VCaP (cell line): ENCODE results near the gene TMEM106B.

Experiments used
- H3K27ac ChIP-seq: fragments of 450-650 bp; 2 replicates; pipeline ENCODE4 v1.5.1; 2017
- TF ChIP-seq, protein P1 (sequence below): fragments of 450-650 bp; conservative IDR thresholded peaks from 2 replicates; pipeline ENCODE4 v1.5.1; 2017; ENCODE audit warnings: mild to moderate bottlenecking, moderate library complexity

Gene TMEM106B

DNA sequence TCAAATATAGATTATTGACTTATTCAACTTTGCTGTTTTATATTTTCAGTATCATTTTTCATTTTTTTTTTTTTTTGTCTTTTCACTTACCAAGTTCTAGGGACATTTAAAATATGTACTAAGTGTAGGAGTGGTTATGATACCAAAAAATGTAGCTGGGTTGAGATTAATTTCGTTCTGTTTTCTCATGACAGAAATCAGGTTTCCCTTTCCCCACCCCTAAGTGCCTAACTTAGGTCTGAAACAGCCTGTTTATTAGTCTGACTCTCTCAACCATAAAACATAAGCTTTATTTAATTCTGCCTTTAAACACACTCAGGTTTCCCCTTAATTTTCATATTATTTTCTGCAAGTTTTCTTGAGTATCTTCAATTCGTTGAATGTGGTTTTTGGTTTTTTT is 22.1 kb downstream of the TMEM106B start:
- H3K27ac ChIP-seq, result no peak overlapping the region
- TF ChIP-seq, protein P1, sequence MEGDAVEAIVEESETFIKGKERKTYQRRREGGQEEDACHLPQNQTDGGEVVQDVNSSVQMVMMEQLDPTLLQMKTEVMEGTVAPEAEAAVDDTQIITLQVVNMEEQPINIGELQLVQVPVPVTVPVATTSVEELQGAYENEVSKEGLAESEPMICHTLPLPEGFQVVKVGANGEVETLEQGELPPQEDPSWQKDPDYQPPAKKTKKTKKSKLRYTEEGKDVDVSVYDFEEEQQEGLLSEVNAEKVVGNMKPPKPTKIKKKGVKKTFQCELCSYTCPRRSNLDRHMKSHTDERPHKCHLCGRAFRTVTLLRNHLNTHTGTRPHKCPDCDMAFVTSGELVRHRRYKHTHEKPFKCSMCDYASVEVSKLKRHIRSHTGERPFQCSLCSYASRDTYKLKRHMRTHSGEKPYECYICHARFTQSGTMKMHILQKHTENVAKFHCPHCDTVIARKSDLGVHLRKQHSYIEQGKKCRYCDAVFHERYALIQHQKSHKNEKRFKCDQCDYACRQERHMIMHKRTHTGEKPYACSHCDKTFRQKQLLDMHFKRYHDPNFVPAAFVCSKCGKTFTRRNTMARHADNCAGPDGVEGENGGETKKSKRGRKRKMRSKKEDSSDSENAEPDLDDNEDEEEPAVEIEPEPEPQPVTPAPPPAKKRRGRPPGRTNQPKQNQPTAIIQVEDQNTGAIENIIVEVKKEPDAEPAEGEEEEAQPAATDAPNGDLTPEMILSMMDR, result no peak

DNA sequence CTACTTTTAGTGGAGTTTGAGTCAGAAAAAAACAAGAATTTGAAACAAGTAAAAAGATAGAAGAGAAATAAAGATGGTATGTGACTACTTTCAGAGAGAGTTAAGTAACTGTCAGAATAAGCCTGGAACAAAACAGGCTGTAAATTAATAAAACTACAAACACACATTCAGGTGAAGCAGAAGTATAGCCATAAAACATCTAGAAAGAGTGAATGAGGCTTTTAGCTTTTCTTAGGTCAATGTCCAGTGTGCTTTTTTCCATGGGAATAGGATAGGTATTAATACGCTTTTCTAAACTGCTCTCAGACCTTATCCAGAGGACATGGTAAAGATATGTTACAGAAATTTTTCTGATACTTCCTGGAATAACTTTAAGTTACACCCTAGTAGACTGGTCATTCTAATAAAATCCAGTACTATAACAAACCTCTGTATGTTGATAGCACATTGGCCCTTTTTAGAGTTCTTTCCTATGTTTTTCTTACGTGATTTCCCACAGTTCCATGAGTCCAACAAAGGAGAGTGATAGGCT is 23.3 kb downstream of the TMEM106B start:
- TF ChIP-seq, protein P1, result no peak
- no peak overlapping the region for H3K27ac ChIP-seq

DNA sequence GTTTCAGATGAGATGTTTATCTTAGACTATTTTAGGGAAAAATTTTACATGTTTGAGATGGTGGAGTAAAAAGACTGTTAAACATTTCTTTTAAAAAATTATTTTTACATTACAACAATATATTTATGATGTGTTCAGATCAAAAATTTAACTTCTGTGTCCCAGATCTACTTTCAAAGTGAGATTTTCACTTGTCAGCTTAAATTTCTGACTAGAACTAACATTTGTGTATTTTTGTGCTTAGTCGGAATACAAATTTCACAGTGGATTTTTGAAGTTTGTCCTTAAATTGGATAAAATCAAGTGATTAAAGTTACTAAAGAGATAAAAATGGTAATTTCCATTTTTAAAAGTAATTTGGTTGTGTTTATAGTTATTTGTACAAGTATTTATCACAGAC is 24.9 kb downstream of the TMEM106B start:
- H3K27ac ChIP-seq, result no peak overlapping the region
- TF ChIP-seq, protein P1, result no peak

DNA sequence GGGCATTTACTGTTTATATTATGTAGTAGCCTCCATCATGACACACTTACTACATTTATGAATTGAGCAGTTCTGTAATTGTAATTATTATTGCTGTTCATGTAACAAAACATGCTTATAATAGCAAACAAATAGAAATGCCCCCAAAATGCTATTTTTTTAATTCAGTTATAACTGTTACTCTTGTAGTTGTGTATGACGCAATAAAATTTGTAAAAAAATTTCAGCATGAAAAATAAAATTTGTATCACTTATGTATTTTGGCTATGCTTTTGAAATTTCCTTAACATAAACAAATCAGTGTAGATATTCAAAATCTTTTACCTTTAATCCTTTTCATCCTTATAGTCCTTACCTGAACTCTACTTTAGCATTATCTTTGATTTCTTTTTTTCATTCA is 25.9 kb downstream of the TMEM106B start:
- H3K27ac ChIP-seq, result no peak overlapping the region
- TF ChIP-seq, protein P1, result no peak

DNA sequence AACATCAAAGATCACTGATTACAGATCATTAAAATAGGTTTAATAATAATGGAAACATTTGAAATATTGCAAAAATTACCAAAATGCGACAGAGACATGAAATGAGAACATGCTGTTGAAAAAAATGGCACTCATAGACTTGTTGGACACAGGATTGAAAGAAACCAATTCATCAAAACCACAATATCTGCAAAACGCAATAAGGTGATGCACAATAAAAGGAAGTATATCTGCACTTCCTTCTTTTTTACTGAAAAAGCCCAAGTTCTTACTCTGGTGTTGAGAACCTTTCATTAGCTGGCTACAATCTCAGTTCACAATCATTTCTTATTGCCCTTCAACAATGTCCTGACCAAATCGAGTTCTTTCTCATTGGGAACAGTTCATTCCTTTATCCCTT is 28.7 kb downstream of the TMEM106B start:
- TF ChIP-seq, protein P1, result no peak
- no peak overlapping the region for H3K27ac ChIP-seq

DNA sequence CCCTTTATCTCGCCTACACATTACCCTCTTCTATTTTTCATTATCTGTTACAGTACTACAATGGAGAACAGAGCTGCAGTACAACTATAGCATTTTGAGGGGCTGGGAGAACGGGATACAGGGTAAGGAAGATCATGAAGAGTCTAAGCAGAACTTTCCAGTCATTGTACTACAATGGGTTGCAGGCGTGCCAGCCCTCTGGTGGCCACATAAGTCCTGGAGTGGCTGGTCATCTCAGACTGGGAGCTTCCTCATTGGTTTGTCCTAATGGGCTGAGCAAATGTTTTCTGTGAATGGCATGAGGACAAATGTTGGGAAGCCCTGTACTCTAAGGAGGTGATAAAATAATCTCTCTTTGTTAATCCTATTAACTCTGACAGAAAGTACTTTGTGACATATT is 33.0 kb downstream of the TMEM106B start:
- TF ChIP-seq, protein P1, result peak; percentile 72

DNA sequence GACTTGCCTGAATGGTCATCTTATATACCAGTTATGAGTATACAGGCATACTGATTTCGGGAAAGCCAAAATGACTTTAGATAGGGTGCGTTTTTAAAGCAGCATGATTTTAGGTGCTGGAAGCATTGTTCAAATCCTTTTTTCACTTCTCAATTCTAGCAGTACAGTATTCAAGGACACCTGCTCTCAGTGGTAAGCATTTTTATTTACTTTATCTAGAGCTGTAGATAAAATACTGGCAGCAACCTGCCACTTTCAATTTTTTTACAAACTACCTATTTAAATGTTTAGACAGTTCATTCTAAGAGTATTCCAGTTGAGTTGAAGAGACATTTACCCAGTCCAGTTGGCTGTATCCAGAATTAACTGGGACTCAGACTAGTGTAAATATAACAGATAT is 33.6 kb downstream of the TMEM106B start:
- TF ChIP-seq, protein P1, result no peak
- no peak overlapping the region for H3K27ac ChIP-seq

More for the DNA sequence above, 33.0 kb downstream of the TMEM106B start:
- H3K27ac ChIP-seq, result no peak overlapping the region

DNA sequence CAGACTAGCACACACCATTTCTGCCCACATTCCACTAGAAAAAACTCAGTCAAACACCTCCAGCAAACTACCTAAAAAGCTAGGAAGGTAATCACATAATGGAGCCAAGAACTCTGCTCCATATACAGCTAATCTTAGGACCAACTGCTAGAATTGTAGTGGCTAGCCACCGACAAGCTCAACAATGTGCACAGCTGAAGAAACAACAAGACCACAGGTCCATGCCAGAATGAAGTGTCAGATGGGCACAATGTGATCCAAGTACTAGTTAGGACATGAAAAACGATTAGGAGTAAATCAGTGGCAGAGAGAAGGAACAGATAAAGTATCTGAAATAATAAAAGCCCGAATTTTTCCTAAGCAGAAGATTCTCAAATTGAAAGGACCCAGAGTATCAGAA is 38.6 kb downstream of the TMEM106B start:
- no peak overlapping the region for H3K27ac ChIP-seq
- TF ChIP-seq, protein P1, result no peak
